HG02678 (cell line): Measurements from ENCODE around the gene GSC2.
"Not testable (repeated sequence)": the region's sequence is repeated elsewhere in the genome, so short reads cannot be mapped to it uniquely, and the experiment has no call there.

ENCODE experiments used
- ATAC-seq: cut with Tn5 transposase; IDR thresholded peaks from one replicate; pipeline ENCODE4 v1.9.1; 2021; ENCODE audit warnings: mild to moderate bottlenecking, moderate library complexity; ENCODE audit not compliant: unreplicated experiment

Gene GSC2

GRCh38 chr22:19156109-19156508 is 6.0 kb upstream of the GSC2 start:
- not testable (repeated sequence) for ATAC-seq

GRCh38 chr22:19152942-19153883 is 3.1 kb upstream of the GSC2 start:
- ATAC-seq = no peak

- ATAC-seq = no peak
These were observed 1.5 kb upstream of the GSC2 start for GRCh38 chr22:19151329-19152191.

DNA sequence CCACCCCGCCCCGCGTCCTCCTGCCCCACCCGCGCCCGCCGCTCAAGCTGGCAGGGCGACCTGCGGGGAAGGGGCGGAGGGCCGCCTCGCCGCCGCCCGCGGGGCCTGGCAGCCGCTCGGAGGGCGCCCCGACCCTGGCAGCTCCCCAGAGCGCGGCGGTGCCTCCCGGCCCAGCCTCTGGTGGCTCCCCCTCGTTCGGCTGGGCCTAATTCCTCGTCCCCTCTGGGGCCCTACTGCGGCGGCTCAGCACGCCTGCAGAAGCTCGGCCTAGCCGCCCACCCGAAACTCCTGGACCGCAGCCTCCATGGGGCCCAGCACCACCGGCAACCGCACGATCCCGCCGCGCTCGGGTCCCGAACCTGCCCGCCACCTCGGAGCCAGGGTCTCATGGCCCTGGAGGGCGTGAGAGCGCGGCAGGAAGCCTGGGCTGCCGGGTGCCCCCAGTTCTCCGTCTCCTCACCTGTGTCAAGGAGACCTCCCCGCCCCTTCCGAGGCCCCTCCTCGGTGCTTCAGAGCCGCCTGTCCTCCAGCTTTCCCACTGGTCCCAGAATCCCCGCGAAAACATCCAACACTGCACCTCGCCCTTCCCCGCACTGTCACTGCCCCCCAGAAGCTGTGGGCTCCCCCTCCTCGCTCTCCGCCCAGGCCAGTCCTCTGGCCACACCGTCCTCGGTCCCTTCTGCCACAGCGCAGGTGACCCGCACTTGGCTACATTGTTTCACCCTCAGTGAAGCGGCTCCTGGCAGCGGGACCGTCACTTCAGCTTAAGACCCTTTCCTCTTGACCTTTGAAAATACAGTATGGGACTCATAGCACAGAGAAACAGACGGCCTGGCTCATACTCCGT is 613 bp upstream of the GSC2 start:
- ATAC-seq = no peak

GRCh38 chr22:19149047-19149883 is 827 bp downstream of the GSC2 start:
- no peak for ATAC-seq

DNA sequence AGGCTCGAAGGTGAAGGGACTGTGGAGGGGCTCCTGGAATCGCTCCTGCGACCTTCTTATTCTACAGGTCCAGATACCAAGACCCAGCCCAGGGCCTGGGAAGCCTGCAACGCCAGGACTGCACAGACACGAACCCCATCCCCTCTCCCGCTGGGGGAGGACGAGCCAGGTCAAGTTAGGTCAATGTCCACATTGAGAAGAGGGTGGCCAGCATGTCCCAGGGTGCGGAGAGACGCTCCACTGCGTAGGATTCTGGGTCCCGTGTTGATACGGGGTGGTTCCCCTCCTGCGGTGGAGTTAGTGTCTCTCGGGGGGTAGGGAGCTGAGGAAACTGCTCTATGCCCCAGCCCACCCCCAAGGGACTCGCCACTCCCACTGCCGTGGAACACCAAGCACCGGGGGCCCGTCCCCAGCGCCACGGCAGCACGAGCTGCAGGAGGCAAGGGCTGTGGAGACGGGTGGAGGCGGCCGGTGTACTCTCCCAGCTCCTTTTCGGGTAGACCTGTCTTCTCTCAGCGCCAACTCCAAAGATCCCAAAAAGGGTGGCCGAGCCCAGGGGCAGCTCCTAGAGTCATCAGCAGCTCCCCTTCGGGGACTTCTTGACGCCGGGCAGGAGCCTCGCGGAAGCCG is 1.6 kb downstream of the GSC2 start:
- no peak for ATAC-seq

GRCh38 chr22:19147195-19147780 is 2.8 kb downstream of the GSC2 start:
- no peak for ATAC-seq

DNA sequence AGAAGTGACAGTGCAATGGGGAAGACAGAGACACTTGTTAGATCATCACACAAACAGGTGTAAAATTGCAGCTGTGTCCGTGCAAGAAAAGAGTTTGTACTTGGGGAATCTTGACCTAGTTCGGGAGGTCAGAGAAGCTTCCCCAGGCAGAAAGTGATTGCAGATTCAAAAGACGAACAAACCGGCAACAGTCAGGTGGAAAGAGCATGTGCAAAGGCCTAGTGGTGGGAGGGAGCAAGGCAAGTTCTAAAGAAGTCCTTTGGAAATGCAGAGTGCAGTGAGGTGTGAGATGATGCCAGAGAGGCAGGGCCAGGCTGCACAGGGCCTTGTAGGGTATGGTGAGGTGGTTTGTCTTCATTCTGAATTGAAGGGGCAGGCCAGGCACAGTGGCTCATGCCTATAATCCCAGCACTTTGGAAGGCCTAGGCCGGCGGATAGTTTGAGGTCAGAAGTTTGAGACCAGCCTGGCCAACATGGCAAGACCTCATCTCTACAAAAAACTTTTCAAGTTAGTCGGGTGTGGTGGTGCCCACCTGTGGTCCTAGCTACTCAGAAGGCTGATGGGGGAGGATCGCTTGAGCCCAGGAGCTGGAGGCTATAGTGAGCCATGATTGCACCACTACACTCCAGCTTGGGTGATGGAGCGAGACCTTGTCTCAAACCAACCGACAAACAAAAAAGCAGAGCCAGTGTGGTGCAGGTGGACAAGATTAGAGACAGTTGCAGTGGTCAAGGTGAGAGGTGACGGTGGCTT is 3.7 kb downstream of the GSC2 start:
- no peak for ATAC-seq

DNA sequence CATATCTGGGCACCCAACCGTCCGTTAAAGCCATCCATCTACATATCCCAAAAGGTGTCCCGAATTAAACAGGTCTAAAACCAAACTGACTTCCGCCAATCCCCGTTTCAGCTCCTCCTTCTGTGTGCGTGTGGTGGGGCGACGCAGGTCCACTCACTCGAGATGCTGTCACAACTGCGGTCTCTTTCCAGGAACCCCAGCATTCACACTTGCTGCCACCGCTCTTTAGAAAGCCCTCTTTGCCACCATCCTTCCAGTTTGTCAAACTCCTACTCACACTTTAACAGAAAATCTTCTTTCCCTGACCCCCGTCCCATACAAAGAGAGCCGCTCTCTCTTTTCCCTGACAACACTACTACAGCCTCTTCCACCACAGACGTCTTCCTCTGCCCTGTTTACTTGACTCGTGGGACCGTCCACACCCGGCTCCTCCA is 6.1 kb downstream of the GSC2 start:
- ATAC-seq = no peak

- ATAC-seq = no peak
These were observed 6.9 kb downstream of the GSC2 start for GRCh38 chr22:19143212-19143611.

GRCh38 chr22:19142394-19142793 is 7.7 kb downstream of the GSC2 start:
- ATAC-seq = no peak

DNA sequence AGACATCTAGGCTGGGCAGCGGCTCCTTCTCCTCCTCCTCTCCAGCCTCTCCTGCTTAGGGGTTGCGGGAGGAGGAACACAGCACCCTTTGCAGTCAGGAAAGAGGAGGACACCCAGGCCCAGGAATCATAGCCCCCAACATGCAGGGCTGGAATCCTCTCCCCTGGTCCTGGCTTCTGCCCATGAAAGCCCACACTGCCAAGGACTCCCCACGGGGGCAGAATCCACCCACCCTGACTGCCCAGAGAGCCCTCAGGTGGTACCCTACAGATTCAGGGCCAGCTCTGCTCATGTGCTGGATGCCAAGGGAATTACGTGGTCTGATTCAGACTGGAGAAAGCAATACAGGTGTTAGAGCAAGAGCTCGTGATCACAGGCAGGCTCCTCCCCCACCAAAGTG is 10.1 kb downstream of the GSC2 start:
- no peak for ATAC-seq

- no peak for ATAC-seq
These were observed 11.1 kb downstream of the GSC2 start for GRCh38 chr22:19139001-19139356.

- no peak for ATAC-seq
These were observed 11.7 kb downstream of the GSC2 start for GRCh38 chr22:19138217-19139000.

- ATAC-seq = no peak
These were observed 12.5 kb downstream of the GSC2 start for GRCh38 chr22:19137384-19138216.

DNA sequence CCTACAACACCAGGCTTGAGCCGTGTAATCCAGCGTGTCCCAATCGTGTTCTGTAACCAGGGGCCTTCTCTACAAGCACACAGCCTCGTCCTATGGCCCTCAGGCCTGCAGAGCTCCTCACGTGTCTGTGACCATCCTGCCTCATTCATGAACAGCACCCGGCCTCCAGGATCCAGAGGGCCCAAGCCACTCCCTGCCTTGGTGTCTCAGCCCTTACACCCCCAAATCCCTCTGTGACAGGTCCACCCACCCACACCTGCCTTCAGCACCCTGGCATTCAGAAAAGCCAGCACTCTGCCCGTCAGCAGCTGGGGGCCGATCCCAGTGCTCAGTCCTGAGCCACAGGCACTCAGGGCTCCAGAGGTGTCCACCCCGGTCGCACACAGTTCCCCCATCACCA is 13.2 kb downstream of the GSC2 start:
- no peak for ATAC-seq

- no peak for ATAC-seq
These were observed 15.2 kb downstream of the GSC2 start for GRCh38 chr22:19134874-19135273.
